Measurements from ENCODE around the gene YWHAG.
"Not testable (repeated sequence)": the region's sequence is repeated elsewhere in the genome, so short reads cannot be mapped to it uniquely, and the experiment has no call there.

The YWHAG gene

DNA sequence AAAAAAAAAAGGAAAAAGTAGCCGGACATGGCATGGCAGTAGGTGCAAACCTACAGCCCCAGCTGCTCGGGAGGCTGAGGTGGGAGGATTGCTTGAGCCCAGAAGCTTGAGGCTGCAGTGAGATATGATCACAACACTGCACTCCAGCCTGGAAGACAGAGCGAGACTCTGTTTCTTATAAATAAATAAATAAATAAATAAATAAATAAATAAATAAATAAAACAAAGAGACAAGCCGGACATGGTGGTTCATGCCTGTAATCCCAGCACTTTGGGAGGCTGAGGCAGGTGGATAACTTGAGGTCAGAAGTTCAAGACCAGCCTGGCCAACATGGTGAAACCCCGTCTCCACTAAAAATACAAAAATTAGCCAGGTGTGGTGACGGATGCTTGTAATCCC, 44.1 kb downstream of the YWHAG start:
- H3K4me3 Mint-ChIP-seq; H3K27ac Mint-ChIP-seq; H3K27me3 Mint-ChIP-seq; H3K36me3 Mint-ChIP-seq; ATAC-seq (ENCODE audit: low read depth); DNase-seq (ENCODE audit: low spot score in 2 of 2); H3K9me3 Mint-ChIP-seq: not testable (repeated sequence)
- peaks cover 17% of the 10 kb centered on the region for H3K4me1 Mint-ChIP-seq

DNA sequence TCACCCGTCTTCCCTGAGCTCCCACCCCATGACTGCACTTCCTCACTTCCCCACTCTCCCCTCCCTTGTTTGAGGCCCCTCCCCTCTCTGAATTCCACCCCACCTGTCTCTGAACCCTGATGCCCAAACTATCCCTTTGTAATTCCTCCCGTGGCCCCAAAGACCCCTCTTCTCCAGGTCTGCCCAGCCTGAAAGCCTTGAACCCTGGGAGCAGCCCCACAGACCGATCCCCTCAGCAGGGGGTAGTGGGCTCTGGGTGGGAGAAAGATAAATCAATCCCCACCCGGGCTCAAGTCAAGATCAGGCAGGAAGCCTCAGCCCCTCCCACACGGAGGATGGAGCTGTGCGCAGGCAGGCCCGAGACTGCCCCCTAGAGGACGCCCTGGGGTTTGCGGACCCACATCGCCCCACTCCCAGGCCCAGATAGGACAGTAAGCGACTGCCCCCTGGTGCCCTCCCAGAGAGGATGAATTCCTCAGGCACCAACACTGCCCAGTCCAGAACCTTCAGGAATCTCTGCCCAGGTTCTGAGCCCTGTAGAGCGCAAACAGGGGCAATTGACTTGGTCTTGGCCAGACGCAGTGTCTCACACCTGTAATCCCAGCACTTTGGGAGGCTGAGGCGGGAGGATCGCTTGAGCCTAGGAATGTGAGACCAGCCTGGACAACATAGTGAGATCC, 44.6 kb downstream of the YWHAG start:
- Mint-ChIP-seq H3K4me1 (peaks cover 16% of the 10 kb centered on the region), H3K36me3 (no peaks in the 10 kb centered on the region), H3K27ac (no peak overlapping the region), H3K27me3 (no peaks in the 10 kb centered on the region), H3K4me3 (no peak overlapping the region), H3K9me3 (no peaks in the 10 kb centered on the region)
- ATAC-seq (ENCODE audit: low read depth) (peak; percentile 43), DNase-seq (ENCODE audit: low spot score in 2 of 2) (peak; percentile 88 to 91)

DNA sequence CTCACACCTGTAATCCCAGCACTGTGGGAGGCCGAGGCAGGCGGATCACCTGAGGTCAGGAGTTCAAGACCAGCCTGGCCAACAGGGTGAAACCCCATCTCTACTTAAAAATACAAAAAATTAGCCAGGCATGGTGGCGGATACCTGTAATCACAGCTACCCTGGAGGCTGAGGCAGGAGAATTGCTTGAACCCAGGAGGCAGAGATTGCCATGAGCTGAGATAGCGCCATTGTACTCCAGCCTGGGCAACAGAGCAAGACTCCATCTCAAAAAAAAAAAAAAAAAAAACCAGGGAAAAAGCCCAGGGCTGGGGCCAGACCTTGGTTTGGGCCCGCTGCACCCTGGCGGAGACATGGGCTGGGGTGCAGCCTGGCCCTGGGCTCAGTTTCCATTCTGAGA, 47.0 kb downstream of the YWHAG start:
- not testable (repeated sequence) for ATAC-seq (ENCODE audit: low read depth); H3K27ac Mint-ChIP-seq

GRCh38 chr7:76310102-76310957, 48.5 kb downstream of the YWHAG start:
- ATAC-seq (ENCODE audit: low read depth), result no peak
- H3K27me3 Mint-ChIP-seq, result no peaks in the 10 kb centered on the region
- no peaks in the 10 kb centered on the region for H3K9me3 Mint-ChIP-seq
- peaks cover 4% of the 10 kb centered on the region for H3K4me1 Mint-ChIP-seq
- H3K27ac Mint-ChIP-seq, result no peak overlapping the region
- H3K36me3 Mint-ChIP-seq, result no peaks in the 10 kb centered on the region
- no peak for DNase-seq (ENCODE audit: low spot score in 2 of 2)
- no peak overlapping the region for H3K4me3 Mint-ChIP-seq

More for the DNA sequence above, 47.0 kb downstream of the YWHAG start:
- H3K36me3 Mint-ChIP-seq; DNase-seq (ENCODE audit: low spot score in 2 of 2); H3K27me3 Mint-ChIP-seq; H3K4me1 Mint-ChIP-seq; H3K4me3 Mint-ChIP-seq; H3K9me3 Mint-ChIP-seq: not testable (repeated sequence)

- H3K4me3 Mint-ChIP-seq; H3K27ac Mint-ChIP-seq; H3K36me3 Mint-ChIP-seq; DNase-seq (ENCODE audit: low spot score in 2 of 2); ATAC-seq (ENCODE audit: low read depth); H3K27me3 Mint-ChIP-seq; H3K9me3 Mint-ChIP-seq; H3K4me1 Mint-ChIP-seq: not testable (repeated sequence)
Observed at GRCh38 chr7:76309341-76310101, 49.3 kb downstream of the YWHAG start.

DNA sequence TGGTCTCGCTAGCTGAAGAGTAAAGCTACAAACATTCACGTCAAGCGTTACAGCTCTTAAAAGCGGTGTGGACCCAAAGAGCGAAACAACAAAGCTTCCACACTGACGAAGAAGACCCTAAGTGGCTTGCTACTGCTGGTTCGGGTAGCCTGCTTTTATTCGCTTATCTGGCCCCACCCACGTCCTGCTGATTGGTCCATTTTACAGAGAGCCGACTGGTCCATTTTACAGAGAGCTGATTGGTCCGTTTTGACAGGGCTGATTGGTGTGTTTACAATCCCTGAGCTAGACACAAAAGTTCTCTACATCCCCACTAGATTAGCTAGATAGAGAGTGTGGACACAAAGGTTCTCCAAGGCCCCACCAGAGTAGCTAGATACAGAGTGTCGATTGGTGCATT, 49.9 kb downstream of the YWHAG start:
- H3K4me1 Mint-ChIP-seq; H3K9me3 Mint-ChIP-seq; DNase-seq (ENCODE audit: low spot score in 2 of 2); ATAC-seq (ENCODE audit: low read depth); H3K27ac Mint-ChIP-seq; H3K4me3 Mint-ChIP-seq; H3K27me3 Mint-ChIP-seq; H3K36me3 Mint-ChIP-seq: not testable (repeated sequence)

DNA sequence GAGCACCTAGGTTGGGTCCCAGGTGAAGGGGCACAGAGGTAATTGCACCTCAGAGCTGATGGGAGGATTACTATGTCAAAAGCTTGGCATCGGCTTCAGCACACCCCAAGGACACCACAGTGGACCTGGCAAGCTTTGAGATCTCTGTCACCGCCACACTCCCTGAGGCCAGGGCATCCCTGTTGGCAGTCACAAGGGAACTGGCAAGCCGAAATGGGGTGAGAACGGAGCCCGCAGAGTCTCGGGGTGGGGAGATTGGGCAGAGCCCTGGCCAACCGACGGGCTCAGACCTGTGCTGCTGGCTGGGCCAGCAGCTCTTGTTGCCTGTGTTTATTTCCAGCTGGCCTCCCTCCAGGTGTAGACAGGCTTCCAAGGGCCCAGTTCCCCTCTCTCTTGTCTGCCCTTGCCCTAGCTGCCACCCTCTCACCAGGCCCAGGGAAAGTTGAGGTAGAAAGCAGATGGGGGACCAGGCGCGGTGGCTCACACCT, 53.9 kb downstream of the YWHAG start:
- Mint-ChIP-seq H3K4me3 (no peak overlapping the region), H3K27ac (no peak overlapping the region), H3K4me1 (peaks cover 9% of the 10 kb centered on the region), H3K36me3 (no peaks in the 10 kb centered on the region), H3K27me3 (no peaks in the 10 kb centered on the region), H3K9me3 (no peaks in the 10 kb centered on the region)
- ATAC-seq (ENCODE audit: low read depth), result no peak
- no peak for DNase-seq (ENCODE audit: low spot score in 2 of 2)

- no peaks in the 10 kb centered on the region for H3K9me3 Mint-ChIP-seq
- ATAC-seq (ENCODE audit: low read depth) (peak; percentile 72), DNase-seq (ENCODE audit: low spot score in 2 of 2) (peak; percentile 71 to 75)
- H3K4me1 Mint-ChIP-seq, result peaks cover 9% of the 10 kb centered on the region
- H3K27ac Mint-ChIP-seq, result peak overlapping the region; percentile 63
- peak overlapping the region; percentile 91 for H3K4me3 Mint-ChIP-seq
- H3K27me3 Mint-ChIP-seq, result no peaks in the 10 kb centered on the region
- no peaks in the 10 kb centered on the region for H3K36me3 Mint-ChIP-seq
Observed at GRCh38 chr7:76303202-76304147, 55.3 kb downstream of the YWHAG start.

DNA sequence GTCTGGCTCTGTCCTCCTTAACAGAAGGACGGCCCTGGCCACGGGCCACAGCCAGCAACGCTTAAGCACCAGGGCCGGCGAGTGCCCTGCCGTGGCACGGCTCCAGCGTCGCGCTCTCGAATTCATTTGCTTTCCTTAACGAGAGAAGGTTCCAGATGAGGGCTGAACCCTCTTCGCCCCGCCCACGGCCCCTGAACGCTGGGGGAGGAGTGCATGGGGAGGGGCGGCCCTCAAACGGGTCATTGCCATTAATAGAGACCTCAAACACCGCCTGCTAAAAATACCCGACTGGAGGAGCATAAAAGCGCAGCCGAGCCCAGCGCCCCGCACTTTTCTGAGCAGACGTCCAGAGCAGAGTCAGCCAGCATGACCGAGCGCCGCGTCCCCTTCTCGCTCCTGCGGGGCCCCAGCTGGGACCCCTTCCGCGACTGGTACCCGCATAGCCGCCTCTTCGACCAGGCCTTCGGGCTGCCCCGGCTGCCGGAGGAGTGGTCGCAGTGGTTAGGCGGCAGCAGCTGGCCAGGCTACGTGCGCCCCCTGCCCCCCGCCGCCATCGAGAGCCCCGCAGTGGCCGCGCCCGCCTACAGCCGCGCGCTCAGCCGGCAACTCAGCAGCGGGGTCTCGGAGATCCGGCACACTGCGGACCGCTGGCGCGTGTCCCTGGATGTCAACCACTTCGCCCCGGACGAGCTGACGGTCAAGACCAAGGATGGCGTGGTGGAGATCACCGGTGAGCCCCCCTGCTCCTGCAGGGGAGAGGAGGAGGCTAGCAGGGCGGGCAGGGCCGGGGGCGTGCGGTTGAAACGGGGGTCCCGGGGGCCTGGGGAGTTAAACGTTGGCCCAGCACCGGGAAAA, 56.2 kb downstream of the YWHAG start, which contains the start of gene HSPB1:
TSS of gene HSPB1 (plus strand) at position 327 of the 855 bp plus-strand sequence. CDS start at position 367, 40 bp downstream.
- H3K36me3 Mint-ChIP-seq, result no peaks in the 10 kb centered on the region
- H3K4me1 Mint-ChIP-seq, result peaks cover 9% of the 10 kb centered on the region
- no peaks in the 10 kb centered on the region for H3K27me3 Mint-ChIP-seq
- no peaks in the 10 kb centered on the region for H3K9me3 Mint-ChIP-seq
- peak within 1 kb of the TSS; percentile 91 for H3K4me3 Mint-ChIP-seq
- peak within 1 kb of the TSS; percentile 63 for H3K27ac Mint-ChIP-seq
- DNase-seq (ENCODE audit: low spot score in 2 of 2) (peak; percentile 52 to 54), ATAC-seq (ENCODE audit: low read depth) (peak; percentile 76)

- Mint-ChIP-seq H3K36me3 (no peaks in the 10 kb centered on the region), H3K27ac (no peak overlapping the region), H3K27me3 (peaks cover 3% of the 10 kb centered on the region), H3K4me1 (peaks cover 9% of the 10 kb centered on the region), H3K4me3 (no peak overlapping the region), H3K9me3 (no peaks in the 10 kb centered on the region)
- DNase-seq (ENCODE audit: low spot score in 2 of 2) (no peak), ATAC-seq (ENCODE audit: low read depth) (no peak)
Observed at GRCh38 chr7:76301000-76301399, 57.8 kb downstream of the YWHAG start.

GRCh38 chr7:76300166-76300731, 58.5 kb downstream of the YWHAG start:
- H3K36me3 Mint-ChIP-seq, result no peaks in the 10 kb centered on the region
- H3K27ac Mint-ChIP-seq, result no peak overlapping the region
- H3K4me3 Mint-ChIP-seq, result no peak overlapping the region
- no peaks in the 10 kb centered on the region for H3K9me3 Mint-ChIP-seq
- peaks cover 3% of the 10 kb centered on the region for H3K27me3 Mint-ChIP-seq
- DNase-seq (ENCODE audit: low spot score in 2 of 2), result no peak
- ATAC-seq (ENCODE audit: low read depth), result no peak
- H3K4me1 Mint-ChIP-seq, result peaks cover 9% of the 10 kb centered on the region
